Activated CD8-positive, alpha-beta memory T cell treated with anti-CD3 and anti-CD28 coated beads, Interleukin-2, amount 50 U/mL, for 24 hours (primary cell): ENCODE measurements around the gene TEKT2.

Experiments used
- DNase-seq: peaks from one replicate; pipeline ENCODE4 v3.0.0-alpha.2; 2020; ENCODE audit errors: extremely low read depth

TEKT2 gene

DNA sequence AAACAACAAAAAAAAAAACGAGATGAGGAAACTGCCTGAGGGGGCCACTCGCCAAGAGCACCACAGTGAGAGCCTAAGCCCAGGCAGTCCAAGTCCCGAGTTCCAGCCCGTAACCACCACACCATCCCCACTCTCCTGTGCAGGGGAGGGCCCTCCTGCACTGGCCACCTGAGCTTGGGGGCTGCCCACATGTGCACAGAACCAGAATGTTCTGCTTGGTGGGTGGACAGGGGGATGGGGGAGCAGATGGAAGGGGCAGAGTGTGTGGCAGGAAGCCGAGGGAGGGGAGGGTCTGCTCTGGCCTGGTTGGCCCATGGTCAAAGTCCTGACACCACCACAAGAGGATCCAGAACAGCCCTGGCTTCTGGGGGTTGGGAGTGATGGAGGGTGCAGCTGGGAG, 22.4 kb downstream of the TEKT2 start:
- no peak for DNase-seq

GRCh38 chr1:36107394-36107793, 23.5 kb downstream of the TEKT2 start:
- no peak for DNase-seq

DNA sequence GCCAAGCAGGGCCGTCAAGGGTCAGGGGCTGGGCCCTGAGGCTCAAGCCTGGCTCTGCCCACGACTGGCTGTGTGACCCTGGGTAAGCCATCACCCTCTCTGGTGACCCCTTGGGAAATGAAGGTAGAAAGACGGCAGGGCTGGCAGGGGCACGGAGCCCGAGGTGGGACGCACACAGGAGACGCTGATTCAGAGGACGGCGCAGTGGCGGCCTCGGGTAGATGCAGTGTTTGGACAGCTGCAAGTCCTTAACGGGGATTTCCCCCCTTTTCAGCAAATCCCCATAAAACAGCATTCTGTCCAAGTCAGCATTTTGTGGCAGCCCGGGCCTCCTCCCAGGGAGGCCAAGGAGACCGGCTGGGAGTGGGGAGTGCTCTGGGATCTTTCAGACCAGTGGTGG, 24.4 kb downstream of the TEKT2 start:
- DNase-seq: no peak

GRCh38 chr1:36109041-36109679, 25.3 kb downstream of the TEKT2 start:
- no peak for DNase-seq

DNA sequence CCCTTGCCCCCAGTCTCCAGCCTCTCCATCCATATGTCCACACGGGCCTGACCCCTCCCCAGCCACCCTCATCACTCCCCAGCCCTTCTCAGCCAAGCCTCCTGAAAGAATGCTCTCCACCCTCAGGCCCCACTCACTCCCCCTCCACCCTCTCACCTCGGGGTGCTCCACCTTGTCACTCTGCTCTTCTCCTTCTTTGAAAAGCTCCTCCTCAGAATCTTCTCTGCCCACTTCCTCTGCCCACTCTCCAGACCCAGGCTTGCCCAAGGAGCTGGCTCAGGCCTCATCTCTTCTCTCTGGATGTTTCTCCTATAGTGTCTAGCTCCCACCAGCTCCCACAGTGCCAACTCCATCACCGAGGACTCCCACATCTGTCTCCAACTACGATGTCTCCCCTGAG, 27.3 kb downstream of the TEKT2 start:
- no peak for DNase-seq

GRCh38 chr1:36112823-36113222, 28.9 kb downstream of the TEKT2 start:
- no peak for DNase-seq

- no peak for DNase-seq
Measured at GRCh38 chr1:36114371-36114770, 30.5 kb downstream of the TEKT2 start.

- DNase-seq: no peak
Measured at GRCh38 chr1:36115200-36115669, 31.3 kb downstream of the TEKT2 start.

GRCh38 chr1:36115931-36116330, 32.0 kb downstream of the TEKT2 start:
- no peak for DNase-seq

- no peak for DNase-seq
Measured at GRCh38 chr1:36116901-36117300, 33.0 kb downstream of the TEKT2 start.

- no peak for DNase-seq
Measured at GRCh38 chr1:36118447-36119204, 34.7 kb downstream of the TEKT2 start.

DNA sequence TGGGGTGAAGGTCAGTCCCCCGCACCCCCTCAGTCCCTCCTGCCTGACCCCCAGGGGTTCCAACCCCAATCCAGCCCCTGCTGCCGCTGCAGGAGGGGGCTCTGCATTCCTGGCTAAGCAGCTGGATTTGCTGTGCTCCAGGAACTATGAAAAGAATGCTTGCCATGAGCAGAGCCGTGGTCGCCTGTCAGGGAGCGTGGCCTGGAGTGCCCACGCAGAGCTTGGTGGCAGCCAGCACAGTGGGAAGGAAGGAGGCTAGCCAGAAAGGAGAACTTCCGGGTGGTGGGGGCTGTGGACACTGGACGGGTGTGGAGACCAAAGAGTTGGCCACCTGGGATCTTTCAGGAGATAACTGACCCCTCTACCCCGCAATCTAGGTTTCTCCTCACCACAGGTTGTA, 35.6 kb downstream of the TEKT2 start:
- DNase-seq: no peak

DNA sequence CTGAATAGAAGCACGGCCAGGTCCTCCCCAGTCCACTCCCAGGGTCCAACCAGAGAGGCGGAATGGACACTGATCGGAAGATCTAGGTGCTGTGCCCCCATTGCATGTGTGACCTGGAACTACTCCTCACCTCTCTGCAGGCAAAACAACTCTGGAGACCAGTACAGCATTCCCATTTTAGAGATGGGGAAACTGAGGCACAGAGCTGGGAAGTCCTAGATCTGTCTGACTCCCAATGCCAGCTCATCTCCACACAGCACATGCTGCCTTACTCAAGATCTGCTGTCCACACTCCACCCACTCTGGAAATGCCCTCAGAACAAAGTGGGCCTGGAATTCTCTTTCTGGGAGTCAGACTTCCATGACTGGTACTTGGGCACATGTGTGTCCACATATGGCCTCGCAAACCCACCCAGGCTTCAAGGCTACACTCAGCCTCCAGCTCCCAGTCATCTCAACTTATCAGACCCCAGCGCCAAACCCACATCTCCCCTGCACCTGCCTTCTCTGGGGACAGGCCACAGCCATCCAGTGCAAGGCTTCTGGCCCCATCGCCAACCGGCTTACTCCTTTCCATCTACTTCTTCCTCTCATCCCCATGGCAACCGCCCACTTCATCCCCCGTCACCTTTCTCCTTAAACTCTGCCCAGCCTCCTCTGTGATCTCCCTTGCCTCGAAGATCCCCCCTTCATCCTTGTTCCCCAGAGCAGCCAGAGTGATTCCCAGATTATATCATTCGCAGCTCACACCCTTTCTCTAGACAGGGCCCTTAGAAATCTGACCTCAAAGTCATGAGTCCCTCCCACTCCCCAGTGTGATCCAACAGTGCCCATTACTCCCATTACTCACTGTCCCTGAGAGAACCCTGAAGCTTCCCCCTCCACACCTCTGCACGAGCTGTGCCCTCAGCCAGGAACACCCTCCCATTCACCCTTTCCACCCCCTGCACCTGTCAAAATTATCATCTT, 38.5 kb downstream of the TEKT2 start:
- no peak for DNase-seq

DNA sequence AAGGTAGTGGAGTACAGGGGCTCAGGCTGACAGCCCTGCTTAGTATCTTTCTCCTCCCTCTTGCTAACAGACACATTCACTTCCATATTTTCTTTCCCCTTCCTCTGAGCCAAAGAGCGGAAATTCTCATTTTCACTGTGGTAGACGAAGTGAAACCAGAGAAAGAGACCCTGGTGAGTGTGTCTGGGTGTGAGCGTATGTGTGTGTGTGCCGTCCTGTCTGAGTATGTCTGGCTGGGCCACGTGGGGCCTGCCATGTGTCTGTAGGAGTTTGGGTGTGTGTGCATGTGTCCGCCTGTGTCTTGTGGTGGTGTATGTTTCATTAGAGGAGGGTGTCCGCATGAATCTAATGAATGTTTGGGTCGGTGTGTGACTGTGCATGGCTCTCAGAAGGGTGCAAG, 39.5 kb downstream of the TEKT2 start:
- no peak for DNase-seq

GRCh38 chr1:36124404-36125128, 40.7 kb downstream of the TEKT2 start:
- no peak for DNase-seq

DNA sequence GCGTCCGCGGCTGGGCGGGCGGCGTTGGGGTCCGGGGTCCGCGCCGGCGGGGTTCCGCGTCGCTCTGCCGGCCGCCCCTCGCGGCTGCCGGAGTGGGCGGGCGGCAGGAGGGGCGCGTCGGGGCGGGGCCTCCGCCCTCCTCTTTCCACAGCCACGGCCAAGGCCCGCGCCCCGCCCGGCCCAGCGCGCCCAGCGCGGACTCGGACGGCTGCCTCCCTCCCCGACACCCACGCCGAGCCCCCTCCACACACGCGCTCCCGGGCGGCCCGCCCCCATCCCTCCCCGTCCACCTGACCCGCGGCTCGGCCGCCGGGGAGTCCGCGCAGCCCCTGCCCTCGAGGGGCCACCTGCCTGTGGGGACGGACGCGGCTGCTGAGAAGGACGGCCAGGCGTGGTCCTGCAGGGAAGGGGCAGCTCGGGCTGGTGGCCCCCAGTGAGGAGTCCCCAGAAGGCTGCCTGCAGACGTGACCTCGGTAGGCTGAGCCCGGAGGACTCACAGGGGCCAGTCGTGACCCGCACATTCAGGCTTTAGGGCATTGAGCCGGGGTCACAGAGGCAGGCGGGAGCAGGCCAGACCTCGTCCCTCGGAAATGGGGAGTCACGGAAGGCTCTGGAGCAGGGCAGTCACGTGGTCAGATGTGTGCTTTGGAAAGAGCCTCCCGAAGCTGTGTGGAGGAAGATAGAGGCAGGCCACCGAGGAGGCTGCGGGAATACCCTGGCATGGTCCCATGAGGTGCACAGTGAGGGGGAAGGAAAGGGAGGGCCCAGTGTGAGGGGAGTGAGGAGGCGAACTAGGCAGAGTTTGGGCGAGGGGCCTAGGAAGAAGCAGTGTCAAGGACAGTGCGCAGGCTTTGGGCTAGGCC, 41.5 kb downstream of the TEKT2 start, which contains the start of gene COL8A2:
Gene COL8A2, minus strand, starts transcription at position 94 of the 863 bp plus-strand sequence. CDS start 24,980 bp downstream, outside the sequence.
- DNase-seq: no peak

- DNase-seq: no peak
Measured at GRCh38 chr1:36126005-36126716, 42.3 kb downstream of the TEKT2 start.

DNA sequence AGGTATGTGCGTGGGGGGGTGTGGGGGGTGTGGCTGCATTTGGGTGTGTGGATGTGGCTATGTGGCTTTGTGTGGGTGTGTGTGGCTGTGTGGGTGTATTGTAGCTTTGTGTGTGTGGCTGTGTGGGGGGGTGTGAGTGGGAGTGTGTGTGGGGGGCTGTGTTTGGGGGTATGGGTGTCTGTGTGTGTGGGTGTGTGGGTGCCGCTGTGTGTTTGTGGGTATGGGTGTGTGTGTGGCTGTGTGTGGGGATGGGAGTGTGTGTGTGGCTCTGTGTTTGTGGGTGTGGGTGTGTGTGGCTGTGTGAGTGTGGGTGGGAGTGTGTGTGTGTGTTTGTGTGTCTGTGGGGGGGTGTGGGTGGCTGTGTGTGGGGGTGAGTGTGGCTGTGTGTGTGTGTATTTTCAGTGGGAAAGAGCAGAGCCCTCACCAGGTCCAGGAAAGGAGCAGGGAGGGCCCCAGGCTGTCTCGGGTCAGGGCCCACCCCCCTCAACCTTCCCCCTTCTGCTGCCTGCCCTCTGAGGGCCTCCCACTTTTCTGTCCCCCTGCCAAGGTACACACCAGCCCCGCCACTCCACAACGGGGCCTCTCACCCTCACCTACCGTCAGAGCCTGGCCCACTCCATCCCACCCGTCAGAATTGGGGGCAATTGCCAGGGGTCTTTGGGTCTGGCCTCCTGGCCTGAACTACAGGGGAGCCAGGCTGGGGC, 43.1 kb downstream of the TEKT2 start:
- no peak for DNase-seq
